HG03135 (cell line): Measurements from ENCODE around the gene RAB1B.

ENCODE experiments used
- ATAC-seq: cut with Tn5 transposase; IDR thresholded peaks from one replicate; pipeline ENCODE4 v1.9.1; 2021; ENCODE audit warnings: mild to moderate bottlenecking, moderate library complexity; ENCODE audit not compliant: unreplicated experiment

Gene RAB1B

GRCh38 chr11:66268244-66268951, at the start of gene RAB1B:
Gene RAB1B (plus strand): TSS chr11:66268639. CDS start chr11:66268680, 41 bp downstream.
- ATAC-seq: peak; percentile 75

- no peak for ATAC-seq
Measured at GRCh38 chr11:66218846-66219620, 49.4 kb upstream of the RAB1B start.

GRCh38 chr11:66219846-66220565, 48.4 kb upstream of the RAB1B start:
- no peak for ATAC-seq

DNA sequence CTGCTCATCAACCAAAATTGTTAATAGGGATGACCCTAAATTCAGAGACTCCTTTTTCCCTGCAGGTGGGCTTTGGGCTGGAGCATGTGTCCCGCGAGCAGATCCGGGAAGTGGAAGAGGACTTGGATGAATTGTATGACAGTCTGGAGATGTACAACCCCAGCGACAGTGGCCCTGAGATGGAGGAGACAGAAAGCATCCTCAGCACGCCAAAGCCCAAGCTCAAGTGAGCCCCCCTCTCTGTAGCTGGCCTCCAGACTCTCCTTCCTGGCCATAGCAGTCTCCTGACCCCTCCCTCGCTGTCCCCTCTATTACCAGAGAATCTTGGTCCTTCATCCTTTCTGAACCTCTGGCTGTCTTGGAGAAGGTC, 47.9 kb upstream of the RAB1B start:
- no peak for ATAC-seq

DNA sequence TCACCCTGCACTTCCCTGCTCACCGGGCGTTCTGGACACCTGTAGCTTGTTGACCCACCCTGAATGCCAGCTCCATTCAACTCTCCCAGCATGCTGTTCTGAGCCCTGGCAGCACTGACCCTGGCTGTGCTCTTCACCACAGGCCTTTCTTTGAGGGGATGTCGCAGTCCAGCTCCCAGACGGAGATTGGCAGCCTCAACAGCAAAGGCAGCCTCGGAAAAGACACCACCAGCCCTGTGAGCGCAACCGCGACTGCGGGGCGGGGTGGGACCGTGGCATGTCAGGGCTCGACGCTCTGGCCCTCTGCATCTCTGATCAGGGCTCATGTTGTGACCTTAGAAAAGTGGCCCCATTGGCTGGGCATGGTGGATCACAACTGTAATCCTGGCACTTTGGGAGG, 47.4 kb upstream of the RAB1B start:
- no peak for ATAC-seq

GRCh38 chr11:66221726-66222236, 46.7 kb upstream of the RAB1B start:
- no peak for ATAC-seq

DNA sequence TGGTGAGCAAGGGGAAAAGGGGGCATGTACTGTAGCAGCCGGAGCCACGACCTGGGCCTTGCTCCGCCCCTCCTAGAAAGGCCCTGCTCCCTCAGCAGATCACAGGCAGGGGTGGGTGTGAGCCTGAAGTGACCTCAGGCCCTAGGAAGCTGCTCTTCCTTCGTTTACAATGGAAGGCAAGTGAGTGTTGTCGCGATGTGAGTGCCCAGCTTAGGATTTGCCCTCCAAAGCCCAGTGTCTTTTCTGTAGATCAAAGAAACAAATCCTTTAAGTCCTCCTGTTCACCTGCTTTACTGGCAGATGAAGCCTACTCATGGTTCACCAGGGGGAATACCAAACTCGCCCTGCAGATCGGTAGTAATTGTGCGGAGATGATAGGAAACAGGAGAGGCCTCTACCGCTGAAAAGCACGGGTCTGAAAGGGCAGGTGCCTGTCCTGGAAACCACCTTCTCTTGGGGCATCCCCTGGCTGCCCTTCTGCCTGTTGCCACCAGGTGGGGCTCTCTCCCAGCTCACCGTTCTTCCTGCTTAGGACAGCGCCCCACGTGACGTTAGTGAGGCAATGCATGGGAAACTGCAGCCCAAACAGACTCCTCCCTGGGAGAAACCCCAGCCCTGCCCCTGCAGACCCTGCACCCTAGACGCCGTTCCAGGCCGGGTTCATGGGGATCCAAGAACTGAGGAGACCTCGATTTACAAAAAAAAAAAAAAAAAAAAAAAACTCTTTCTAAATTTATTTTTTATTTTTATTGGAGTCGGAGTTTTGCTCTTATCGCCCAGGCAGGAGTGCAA, 45.9 kb upstream of the RAB1B start:
- peak; percentile 77 for ATAC-seq

DNA sequence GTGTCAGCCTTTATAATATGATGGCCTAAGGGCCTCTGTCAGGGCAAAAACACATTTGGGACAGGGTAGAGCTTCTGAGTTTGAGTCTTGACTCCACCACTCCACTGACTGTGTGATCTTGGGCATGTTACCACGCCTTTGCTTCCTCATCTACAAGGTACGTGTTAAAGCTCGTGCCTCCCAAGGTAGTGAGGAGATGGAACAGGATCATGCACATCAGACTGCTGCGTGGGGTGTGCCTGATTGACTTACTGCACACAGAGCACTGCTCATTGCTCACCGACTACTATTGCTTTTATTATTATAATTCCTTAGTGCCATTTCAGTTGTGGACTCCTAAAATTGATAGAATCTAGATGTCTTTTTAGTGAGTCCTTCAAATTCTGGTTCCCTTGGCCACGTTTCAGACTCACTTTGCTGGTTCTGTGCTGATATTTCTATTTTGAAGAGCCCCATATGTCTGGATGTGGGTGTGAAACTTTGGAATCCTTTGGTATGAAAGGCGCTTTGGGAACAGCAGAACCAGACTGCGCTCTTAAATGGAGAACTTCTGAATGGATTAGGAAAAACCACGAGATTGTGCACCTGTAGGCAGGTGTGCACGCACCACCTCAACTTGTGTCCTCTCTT, 44.1 kb upstream of the RAB1B start:
- ATAC-seq: no peak

DNA sequence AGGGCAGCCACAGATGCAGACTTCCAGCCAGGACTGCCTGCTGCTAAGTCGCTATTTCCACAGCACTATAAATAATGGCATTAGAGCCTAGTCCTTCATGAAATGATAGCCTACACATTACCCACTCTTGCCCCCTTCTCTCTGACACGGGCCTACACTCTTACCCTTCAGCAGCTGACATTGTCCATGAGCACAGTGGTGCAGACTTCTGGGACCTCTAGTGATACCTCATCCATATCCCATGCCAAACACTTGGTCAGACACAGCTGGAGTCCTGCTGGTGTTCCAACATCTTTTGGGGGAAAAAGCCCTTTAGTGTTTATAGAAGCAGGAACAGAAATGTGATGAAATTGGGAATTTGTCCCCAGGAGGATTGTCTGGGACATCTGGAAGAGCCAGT, 43.4 kb upstream of the RAB1B start:
- no peak for ATAC-seq

DNA sequence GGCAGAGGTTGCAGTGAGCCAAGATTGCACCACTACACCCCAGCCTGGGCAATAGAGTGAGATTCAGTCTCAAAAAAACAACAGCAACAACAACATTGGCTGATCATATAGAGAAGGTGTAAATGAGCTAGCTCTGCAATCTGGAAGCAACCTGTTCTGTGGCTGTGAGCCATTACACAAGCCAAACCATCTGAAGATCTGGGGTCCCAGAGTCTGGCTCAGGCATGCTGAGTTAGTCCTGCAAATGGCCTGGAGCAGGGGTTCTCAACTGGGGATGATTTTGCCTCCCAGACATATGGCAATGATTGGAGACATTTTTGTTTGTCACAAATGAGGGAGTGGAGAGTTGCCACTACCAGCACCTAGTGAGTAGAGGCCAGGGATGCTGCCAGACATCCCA, 42.3 kb upstream of the RAB1B start:
- no peak for ATAC-seq

DNA sequence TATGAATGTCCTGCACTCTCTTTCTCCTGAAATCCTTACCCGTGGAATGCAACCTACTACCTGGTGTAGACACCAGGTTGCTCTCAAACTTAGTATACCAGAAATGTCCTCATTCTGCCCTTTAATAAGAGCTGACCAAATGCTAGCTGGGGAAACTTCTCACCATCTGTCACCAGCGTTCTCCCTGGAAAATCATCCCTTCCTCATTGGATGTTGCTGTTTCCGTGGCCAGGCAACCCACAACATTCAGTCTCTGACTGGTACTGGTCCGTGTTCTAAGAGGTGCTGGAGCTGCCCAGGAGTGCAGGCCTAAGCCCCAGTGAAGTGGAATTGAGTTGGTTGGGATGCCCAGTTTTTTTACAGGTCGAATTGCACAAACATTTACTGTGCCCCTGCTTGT, 40.7 kb upstream of the RAB1B start:
- ATAC-seq: no peak

DNA sequence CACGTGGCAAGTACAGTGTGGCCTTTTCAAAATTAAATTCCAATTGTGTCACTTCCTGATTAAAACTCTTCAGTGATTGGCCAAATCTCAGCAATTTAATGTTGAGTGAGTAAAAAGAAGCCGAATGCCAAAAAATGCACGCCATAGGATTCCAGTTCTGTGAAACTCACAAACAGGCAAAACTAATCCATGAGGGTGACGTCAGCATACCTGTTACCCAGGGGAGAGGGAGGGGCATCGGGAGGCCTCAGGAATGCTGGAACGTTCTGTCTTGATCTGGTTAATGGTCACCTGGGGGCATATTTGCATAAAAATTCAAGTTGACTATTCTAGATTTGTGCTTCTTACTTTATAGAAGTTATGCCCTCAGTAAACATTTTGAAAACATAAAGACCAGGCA, 39.9 kb upstream of the RAB1B start:
- ATAC-seq: no peak

- ATAC-seq: no peak
Measured at GRCh38 chr11:66230156-66230555, 38.3 kb upstream of the RAB1B start.

GRCh38 chr11:66230978-66231377, 37.5 kb upstream of the RAB1B start:
- no peak for ATAC-seq

DNA sequence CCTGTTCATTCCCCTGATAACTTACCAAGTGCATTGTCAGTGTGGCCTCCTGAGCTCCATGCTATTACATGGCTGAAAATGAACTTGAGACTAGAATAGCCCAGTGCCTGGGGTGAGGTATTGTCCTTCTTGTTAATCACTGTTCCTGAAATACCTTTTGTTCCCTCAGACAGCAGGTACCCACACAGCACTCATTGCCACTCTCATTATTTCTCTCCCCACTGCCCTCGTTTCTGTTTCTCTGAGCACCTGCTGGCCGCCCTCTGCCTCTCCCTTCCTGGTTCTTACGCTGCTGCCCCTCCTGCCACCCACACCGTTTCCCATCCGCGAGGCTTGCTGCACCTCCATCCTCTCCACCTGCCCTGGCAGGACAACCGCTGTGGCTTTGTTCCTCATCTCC, 36.9 kb upstream of the RAB1B start:
- ATAC-seq: no peak

GRCh38 chr11:66232769-66233168, 35.7 kb upstream of the RAB1B start:
- ATAC-seq: no peak

DNA sequence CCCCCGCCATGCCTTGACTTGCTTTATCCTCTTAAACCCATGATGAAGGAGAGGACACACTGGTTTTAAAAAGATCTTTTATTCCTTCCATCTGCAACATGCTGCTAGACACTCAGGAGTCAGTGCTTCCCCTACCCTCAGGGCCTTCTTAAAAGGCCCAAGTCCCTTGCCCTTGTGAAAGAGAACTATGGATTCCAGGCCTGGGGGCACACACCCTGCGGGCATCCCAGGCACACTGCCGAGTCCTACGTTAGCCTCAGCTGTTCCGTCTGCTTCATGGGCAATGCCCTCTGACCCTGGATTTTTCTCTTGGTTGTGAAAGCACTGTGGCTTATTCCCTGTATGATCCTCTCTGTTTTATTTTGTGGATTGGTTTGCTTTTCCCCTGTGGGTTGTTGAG, 35.1 kb upstream of the RAB1B start:
- ATAC-seq: no peak

DNA sequence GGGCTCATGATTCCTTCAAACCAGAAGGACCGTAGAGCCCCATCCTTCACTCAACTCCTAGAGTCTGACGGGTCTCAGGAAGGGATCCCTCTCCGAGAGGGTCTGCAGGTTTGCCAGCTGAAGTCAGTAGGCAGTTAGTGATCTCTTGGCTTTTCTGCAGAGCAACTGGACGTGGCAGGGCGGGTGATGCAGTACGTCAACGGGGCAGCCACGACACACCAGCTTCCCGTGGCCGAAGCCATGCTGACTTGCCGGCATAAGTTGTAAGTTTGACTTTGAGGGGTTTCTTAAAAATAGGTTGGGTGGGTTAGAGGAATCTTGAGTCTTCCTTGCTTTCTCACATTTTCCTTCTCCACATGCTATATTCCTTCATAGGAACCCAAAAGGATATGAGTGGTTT, 33.3 kb upstream of the RAB1B start:
- ATAC-seq: no peak

DNA sequence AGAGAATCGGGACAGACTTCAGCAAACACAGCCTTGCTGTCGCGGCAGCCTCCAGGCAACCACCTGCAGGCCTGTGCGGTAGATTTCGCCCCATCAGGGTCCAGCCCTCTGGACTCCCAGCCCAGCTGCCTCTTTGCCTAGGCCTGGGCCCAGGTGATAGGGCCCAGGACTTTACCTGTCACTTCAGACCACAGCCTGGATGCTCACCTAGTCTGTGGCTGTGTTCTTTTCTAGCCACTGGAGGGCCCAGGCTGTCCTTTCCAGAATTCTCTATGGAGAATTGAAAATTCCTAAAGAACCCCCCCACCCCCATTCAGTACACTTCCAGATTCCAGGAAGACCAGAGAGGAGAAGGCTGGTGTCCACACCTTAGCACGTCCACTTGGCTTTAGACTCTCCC, 30.6 kb upstream of the RAB1B start:
- no peak for ATAC-seq

GRCh38 chr11:66238786-66239413, 29.5 kb upstream of the RAB1B start:
- ATAC-seq: no peak
